Non-pigmented ciliary epithelial cell (primary cell): ENCODE results near the gene NUP50.

Experiments used
- DNase-seq: peaks from one replicate; pipeline ENCODE4 v3.0.0-alpha.2; 2010; ENCODE audit warnings: low read depth

Gene NUP50

DNA sequence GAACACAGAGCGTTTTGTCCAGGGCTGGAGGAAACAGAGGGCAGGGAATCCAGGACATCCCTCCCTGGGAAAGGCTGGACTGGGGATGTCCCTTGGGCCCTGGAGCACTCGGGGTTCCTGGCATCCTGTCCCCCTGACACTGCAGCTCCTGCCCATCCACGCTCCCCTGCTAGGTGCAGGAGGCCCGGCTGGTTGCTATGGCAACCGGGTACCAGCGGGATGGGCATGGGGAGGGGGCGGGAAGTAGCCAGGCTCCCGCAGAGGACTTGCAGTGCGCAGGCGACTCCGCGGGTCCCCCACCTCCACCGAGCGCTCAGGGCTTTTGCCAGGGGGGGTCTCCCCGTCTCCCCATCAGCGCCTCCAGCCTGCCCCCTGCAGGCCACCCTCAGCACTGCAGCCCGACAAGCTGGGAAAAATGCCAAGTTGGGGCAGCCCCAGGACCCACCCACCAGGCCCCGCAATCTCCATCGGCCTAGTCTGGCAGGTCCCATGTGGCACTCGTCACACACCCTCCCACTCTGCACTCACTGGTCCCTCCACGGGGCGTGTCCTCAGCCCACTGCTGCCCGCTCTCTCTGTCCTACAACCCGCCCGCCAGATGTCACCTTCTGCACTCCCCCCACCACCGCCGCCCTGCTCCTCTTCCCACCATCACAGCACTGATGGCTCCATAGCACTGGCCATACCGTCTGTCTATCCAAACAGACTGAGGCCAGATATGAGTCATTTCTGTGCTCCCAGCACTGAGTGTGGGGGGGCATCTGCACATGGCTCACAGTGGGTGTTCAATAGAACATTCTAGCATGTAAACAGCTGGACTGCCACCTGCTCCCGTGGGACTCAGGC, 45.5 kb downstream of the NUP50 start:
- DNase-seq = peak; percentile 59

DNA sequence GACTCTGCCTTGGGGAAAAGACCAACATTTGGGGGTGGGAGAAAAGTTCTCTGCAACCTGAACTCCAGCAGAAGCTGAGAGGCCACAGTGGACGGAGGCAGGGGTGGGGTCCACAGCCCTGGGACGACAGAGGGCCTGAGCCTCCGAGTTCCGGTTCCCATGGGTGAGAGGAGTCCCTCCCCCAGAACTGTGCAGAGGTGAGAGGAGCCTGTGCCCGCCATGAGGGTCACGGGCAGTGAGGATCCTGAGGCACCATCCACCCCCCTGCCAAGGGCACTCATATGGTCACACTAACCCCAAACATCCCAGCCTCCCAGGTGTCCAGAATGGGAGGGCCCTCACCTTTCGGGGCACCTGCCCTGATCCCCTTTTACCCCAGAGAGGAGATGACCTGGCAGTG, 46.4 kb downstream of the NUP50 start:
- DNase-seq = no peak

GRCh38 chr22:45210577-45210976, 46.9 kb downstream of the NUP50 start:
- DNase-seq = no peak

DNA sequence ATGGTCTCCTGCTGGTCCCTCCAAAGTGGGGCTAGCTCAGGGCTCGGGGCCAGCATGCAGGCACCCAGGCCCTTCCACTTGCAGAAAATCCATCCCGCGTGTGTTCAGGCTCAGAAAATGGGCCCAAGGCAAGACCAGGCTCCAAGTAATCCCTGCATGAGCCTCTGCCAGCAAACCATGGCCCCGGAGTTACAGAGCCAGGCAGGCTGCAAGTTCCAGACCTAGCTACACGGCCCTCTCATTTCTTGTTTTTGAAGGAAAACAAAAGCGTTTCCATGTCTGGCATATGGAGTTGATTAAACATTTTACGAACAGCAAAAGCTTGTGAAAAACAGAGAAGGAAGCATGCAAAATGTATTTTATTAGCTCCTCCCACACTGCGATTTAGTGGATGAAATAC, 47.3 kb downstream of the NUP50 start:
- no peak for DNase-seq

- DNase-seq = no peak
Observed at GRCh38 chr22:45211435-45211834, 47.7 kb downstream of the NUP50 start.

DNA sequence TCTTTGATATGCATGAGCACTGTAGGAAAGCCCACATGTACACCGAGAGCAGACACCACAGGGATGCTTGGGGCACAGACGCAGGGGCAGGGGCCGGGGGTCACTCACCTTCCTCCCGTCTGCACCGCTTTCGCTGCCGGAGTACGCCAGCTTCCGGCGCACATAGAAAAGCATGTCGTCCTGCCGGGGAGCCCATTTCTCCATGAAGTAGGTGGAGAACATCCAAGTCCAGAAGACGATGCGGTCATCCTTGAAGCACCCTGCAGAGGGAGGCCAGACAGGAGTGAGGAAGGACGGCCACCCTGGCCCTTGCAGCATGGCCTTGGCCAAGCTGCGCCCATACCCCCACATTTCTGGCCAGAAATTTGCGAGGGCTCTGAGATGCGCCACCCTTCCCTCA, 48.1 kb downstream of the NUP50 start:
- DNase-seq = no peak

- peak; percentile 62 for DNase-seq
Observed at GRCh38 chr22:45212306-45212709, 48.6 kb downstream of the NUP50 start.

GRCh38 chr22:45212992-45213751, 49.4 kb downstream of the NUP50 start:
- DNase-seq = no peak

- no peak for DNase-seq
Observed at GRCh38 chr22:45216133-45217003, 52.6 kb downstream of the NUP50 start.

- DNase-seq = no peak
Observed at GRCh38 chr22:45217345-45217744, 53.6 kb downstream of the NUP50 start.

- no peak for DNase-seq
Observed at GRCh38 chr22:45217806-45218205, 54.1 kb downstream of the NUP50 start.

DNA sequence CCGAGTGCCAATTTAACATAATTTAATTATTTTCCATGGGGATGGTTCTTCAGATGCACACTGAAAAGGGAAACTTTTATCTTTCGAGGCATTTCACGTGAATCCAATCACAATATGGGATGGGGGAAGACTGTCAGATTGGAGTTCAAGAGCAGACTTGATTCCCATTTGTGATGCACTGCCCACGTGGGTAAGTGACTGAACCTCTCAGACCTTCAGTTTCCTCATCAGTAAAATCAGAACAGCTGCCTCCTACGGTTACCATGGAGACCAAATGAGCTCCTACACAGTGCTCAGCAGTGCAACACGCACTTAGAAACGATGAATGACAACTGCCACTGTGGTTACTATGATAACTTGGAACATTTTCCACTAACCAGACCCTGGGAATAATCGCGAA, 55.3 kb downstream of the NUP50 start:
- DNase-seq = no peak

DNA sequence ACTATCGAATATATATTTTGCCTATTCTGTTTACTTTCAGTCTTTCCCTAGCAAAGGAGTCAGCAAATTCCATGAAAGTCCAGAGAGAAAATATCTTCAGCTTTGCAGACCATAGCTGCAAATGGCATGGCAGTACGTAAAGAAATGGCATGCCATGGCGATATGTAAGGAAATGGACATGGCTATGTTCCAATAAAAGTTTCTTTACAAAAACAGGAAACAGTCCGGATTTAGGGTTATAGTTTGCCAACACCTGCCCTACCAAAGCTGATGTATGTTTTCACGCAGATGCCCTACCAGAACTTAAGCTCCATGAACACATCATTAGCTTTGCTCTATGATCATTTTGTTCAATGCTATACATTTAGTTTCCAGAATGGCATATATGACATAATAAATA, 57.5 kb downstream of the NUP50 start:
- DNase-seq = no peak

- no peak for DNase-seq
Observed at GRCh38 chr22:45223304-45224117, 59.8 kb downstream of the NUP50 start.

GRCh38 chr22:45224331-45224730, 60.6 kb downstream of the NUP50 start:
- no peak for DNase-seq

GRCh38 chr22:45224988-45225731, 61.4 kb downstream of the NUP50 start:
- no peak for DNase-seq

GRCh38 chr22:45225732-45226502, 62.2 kb downstream of the NUP50 start:
- DNase-seq = no peak

DNA sequence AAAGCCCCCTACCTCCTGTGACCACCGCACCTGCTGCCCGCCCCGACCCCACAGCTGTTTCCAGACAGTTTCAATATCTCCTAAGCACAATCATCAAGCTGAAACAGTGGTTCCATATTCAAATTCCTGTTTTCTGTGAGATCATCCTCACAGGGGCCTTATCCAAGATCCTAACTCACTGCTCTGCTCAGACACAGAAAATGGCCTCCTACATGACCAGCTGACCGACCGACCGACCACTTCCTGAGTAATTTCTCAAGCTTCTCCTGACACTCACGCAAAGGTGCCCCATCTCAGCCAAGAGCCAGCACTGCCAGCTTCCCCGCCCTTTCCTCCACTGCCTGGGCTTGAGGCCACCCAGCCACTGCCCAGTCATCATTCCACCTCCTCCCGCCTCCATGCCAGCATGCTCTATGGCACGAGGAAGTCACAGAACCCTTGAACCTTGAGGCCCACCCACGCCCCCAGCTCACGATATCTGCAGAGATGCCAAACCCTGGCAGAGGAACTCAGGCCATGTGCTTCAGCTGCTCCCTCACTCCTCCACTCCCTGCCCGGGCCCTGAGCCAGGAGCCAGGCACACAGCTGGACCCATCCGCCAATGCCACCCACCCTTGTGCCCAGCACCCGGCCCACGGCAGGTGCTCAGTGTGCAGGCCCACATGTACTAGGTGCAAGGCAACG, 62.9 kb downstream of the NUP50 start:
- no peak for DNase-seq

DNA sequence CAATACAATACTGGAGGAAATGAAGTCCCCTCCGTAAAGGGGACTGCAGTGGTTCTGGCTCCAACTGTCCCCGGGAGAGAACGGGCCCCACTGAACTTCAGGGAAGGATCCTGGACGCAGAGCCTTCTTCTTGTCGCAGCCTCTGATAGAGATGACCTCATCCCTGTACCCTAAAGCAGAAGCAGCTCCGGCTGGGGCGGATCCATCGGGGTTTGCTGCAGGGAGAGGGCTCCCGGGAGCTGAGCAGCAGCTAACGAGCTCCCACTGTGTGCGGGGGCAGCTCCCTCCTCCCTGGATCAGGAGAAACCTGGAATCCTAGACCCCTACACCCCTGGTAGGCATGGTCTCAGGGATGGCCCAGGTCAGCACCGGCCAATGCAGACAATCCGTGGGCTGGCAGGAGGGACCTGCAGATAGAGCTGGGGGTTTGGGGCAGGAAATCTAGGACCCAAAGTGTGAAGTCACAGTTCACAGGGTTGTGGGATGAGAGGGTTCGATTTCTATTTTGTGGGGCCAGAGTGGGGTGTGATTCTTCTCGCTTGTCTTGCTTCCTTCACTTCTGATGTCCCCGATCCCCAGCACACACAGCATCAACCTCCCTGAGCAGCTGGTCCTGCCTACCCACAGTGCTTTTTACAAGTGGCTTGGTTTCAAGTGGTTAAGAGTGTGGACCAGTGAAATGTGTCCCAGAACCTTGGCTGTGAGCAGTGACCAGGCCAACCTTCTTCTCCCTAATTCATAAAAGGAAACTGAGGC, 64.1 kb downstream of the NUP50 start:
- DNase-seq = no peak
